ENCODE data around the gene CBFA2T3. TPM values are rescaled to one million over a fixed set of nuclear protein-coding genes. Genes with fewer than 3 reads are reported as not detected.

The CBFA2T3 gene
- 0.07 and 1.1 TPM in 2 replicates for polyA plus RNA-seq

GRCh38 chr16:88977018-88977811 is at the start of gene CBFA2T3:
Gene CBFA2T3, minus strand, starts transcription at chr16:88977207. Its CDS starts 400 bp downstream, at chr16:88976807.

GRCh38 chr16:88866151-88866920 is 110.7 kb downstream of the CBFA2T3 start, which contains the start of gene PABPN1L:
Gene PABPN1L, minus strand, starts transcription at chr16:88866660. Its CDS starts 54 bp downstream, at chr16:88866606.

DNA sequence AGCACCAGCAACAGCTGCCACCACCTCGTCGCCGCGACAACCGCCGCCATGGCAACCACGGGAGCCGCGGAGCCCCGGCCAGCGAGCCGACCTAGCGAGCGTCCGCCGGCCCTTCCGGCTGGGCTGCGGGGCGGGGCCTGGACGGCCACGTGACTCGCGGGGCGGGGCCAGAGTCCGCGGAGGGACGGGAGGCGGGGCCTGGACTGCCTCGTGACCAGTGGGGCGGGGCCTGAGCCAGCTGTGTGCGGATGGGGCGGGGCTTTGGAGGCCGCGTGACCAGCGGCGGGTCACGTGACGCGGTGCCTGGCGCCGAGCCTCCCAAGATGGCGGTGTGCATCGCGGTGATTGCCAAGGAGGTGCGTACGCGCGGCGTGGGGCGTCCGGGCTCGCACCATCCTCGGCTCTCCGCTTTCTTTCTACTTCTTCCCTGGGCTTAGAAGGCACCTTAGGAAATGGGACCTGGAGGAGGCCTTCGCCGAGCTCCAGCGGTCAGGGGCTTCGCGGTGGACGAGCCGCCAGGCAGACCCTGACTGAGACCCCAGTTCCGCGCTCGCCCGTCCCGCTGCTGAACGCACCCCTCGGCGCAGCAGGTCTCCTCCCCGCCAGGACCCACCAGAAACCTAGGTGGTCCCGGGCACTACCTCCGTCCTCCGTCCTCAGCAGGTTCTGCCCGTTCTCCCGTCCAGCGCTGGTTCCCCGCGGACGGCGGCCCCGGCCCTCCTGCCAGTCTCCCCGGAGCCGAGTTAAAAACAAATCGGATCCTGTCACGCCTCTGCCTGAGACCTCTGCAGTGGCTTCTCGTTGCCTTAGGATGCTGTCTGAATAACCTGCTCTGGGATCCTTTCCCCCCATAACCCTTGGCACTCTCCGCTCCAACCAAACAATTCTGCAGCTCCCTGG is 119.9 kb downstream of the CBFA2T3 start, which contains the start of the genes GALNS and TRAPPC2L:
GALNS (minus strand) TSS at position 120 of the 900 bp plus-strand sequence; CDS start at position 50, 70 bp downstream.
TRAPPC2L (plus strand) TSS at position 300 of the 900 bp plus-strand sequence; CDS start at position 324, 24 bp downstream.

Other genes with a start within 250 kb of the CBFA2T3 start
- gene PIEZO1, start 192.0 kb downstream of the CBFA2T3 start, polyA plus RNA-seq, result 0.66 and 0.71 TPM in 2 replicates
- gene CDT1, start 173.4 kb downstream of the CBFA2T3 start, polyA plus RNA-seq, result 0.17 TPM in 1 of 2 replicates, not detected in the other
- gene APRT, start 165.3 kb downstream of the CBFA2T3 start, polyA plus RNA-seq, result 28.7 and 41.2 TPM in 2 replicates
- 6.4 and 7.4 TPM in 2 replicates for gene GALNS, start 120.3 kb downstream of the CBFA2T3 start, polyA plus RNA-seq
- gene TRAPPC2L, start 120.1 kb downstream of the CBFA2T3 start, polyA plus RNA-seq, result 97.9 and 106 TPM in 2 replicates
- not detected in 2 replicates for gene PABPN1L, start 110.5 kb downstream of the CBFA2T3 start, polyA plus RNA-seq
- gene ACSF3, start 116.6 kb upstream of the CBFA2T3 start, polyA plus RNA-seq, result 4.7 and 5.4 TPM in 2 replicates
- not detected in 2 replicates for gene CDH15, start 194.5 kb upstream of the CBFA2T3 start, polyA plus RNA-seq
- 0.38 TPM in 1 of 2 replicates, not detected in the other for gene SLC22A31, start 223.3 kb upstream of the CBFA2T3 start, polyA plus RNA-seq
- gene ZNF778, start 240.5 kb upstream of the CBFA2T3 start, polyA plus RNA-seq, result 0.53 and 0.85 TPM in 2 replicates